NCI-H1048 (cell line): Measurements from ENCODE around the gene EPHA4.

Source experiments
- DNase-seq: peaks from one replicate; lab custom pipeline; 2025; lab: John Stamatoyannopoulos, UW

The EPHA4 gene

DNA sequence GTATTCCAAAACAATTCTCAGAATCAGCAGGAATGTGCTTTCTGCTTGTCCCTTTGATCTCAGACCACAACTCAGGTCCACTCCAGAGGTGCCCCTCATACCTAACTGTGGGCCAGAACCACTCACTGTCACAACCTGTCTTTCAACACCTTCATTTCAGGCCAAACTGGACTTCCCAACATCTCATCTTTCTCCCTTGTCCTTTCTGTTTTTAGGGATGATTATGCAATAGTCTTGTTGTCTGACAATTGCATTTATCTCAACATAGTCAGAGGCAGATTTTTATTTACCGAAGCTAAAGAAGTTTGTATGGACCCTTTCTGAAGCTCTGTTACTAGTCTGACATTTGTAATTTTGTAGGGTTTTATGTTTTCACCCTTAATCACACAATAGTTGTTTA lies 95.9 kb downstream of the EPHA4 start:
- DNase-seq: no peak

DNA sequence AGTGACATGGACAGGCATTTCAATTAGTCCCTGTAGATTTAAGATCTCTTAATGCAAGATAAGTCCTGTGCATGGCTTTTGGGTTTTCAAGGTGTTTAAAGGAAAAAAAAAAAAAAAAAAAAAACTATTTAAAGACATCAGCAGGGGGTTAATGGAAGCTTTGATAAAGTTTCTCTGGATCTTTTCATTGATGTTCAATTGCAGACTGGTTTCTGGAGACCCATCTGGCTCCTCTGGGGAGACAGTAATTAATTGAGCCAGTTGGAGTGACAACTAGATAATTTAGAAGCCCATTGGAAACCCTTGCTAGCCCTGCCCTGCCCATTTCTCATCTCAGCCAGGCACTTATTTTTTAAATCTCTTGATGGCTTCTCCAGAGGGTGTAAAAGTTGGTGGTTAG lies 98.7 kb downstream of the EPHA4 start:
- no peak for DNase-seq

DNA sequence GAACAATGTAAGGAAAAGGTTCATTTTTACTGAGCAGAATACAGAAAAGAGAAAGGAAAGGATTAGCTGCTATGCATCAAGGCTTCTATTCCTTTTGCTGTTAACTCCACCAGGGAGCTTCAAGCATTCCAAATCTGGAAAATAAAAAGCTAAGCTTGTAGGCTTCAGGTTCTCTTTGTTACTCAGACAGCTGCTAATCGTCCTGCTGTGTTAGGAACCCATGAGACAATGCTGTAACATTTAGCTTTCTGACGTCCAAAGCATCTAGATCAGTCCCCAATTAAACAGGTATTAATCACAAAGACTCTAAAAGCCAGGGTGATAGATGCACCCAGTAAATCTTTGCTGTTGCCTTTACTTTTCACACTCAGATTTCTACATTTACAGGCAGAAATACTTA lies 103.8 kb downstream of the EPHA4 start:
- DNase-seq: no peak

DNA sequence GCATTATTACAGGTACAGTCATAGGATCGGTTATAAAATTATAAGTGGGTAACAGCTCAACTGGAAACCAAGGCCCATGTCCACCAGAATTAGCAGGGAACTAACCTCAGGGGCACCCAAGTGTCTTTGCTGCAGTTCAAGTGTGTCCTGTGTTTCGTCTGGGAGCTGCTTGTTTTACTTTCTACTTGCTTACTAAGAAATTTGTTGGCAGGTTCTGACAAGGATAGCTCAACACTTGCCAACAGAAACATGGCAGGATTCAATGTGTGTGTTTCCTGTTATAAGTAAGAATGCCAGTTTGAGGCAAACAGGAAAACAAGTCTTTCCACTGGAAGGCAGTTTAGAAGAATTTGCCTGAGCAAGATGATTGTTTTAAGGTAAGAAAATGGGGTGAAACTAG lies 104.5 kb downstream of the EPHA4 start:
- no peak for DNase-seq

DNA sequence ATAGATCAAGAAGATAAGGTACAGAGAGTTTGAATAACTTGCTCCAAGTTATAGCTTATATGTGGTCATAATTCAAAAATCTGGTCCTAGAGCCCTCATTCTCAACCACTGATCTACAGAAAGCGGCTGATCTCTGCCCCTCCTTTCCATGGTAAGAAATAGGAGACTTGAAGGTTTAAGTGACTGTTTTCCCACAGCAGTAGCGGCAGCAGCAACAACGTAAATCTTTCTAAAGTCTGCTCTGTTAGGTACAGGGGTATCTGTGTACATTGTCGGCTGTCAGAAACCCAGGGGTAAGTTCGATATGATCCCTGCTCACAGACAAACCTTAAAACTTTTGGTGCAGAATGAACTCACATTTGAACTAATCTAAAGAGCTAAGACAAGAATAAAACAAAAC lies 105.4 kb downstream of the EPHA4 start:
- DNase-seq: no peak

DNA sequence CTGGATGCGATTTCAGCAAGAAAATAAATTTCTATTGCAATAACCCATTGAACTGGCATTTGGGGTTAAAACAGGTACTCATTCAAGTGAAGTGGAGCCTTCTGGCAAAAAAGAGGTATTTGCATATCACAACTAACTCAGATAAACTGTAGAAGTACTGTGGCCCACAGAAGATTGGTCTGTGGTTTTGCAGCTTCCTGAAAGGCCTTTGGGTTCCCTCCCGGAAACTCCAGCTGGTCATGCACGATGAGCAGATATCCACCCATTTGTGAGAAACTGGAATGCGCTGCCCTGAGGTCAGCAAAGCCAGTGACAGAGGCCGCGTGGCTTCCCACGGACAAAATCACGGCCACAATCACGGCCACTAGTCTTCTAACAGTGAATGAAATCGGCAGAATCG lies 106.3 kb downstream of the EPHA4 start:
- DNase-seq: no peak

DNA sequence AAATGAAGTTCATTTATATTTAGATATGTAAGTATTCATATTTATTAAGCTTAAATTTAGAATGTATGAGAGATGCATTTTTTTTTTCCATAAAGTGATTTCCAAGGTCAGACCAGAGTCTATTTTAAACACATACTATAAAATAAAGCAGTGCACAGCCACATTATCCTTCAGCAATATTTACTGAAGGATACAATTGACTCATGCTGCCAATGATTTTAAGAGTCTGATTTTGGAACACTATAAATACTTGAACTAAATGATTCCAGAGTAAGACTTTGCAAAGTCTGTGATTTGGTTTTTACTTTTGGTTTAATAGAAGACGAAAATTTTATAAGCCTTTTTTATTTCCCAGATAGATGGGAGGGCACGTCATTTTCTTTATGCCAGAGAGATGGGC lies 107.1 kb downstream of the EPHA4 start:
- no peak for DNase-seq

DNA sequence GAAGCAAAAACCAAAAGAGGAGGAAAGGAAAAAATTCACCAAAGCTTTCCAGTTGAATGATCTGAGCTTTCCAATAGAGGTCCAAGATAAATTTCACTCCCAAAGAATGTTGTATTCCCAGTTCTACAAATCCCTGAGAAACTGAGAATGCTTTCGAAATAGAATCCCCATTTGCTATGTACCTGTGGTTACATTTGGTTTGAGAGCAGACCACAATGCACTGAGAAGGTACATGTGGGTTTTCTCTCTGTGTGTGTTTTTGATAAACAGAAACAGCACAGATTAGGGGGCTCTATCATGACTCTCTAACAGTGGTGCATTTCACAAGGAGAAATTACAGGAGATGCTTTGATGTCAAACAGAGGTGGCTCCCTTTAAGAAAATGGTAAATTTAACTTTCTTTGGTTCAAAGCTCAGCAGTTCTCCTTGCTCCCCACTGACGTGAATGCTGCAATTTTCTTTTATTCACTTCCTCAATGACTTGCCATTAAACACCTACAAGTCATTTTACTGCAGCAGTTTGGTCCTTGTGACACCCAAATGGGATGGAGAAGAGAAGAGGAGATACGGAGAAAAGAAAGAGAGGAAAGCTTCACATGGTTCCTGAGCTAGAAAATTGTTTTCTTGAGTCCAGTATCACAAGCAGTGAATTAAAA lies 108.7 kb downstream of the EPHA4 start:
- no peak for DNase-seq

DNA sequence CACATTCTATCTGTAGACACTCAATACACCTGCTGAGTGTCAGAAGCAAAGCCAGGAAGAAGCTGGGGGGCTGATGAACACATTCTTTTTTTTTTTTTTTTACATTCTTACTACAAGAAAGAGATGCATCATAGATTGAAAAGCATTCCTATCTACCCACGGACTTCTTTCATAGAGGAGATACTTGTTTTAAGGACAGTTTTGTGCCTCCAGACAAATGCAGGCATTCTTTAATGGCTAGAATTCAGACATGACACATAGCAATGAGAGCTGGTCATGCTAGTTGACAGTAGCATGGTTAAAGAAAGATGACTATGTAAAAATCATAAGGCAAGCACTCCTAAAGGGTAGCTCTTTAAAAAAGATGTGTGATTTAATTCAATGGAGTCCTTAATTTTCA lies 110.2 kb downstream of the EPHA4 start:
- no peak for DNase-seq

DNA sequence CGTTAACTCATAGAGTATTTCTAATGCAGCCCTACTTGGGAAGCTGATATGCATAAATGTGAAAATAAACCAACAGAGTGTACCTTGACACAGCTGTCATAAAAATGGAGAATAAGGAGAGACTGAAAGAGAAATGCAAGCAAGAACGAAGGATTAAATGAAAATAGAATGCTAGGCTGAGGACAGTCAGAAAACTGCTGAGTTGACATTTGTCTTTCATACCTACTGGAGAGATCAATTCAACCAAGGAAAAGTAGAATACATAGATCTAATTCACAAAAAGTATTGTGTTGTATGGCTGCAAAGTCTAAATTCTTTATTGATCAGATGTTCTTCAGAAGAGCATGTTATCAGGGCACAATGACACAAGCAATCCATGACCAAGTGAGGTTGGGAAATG lies 112.0 kb downstream of the EPHA4 start:
- no peak for DNase-seq

DNA sequence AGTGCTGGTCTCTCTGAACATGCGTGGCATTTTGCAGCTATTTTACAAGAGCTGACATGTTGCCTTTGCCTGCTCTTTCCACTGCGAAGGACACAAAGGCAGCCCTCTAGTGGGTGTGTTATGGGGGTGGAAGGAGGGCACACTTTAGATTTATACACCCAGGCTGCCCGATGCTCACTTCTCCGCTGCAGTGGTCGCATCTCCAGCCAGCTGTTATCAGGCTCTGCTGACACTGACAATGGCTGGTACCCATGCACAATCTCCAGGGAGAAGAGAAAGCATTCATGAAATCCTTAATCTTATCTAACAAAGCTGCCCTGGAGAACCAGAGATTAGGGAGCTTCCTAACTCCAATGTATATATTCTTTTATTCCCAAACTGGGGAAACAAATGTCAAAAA lies 113.5 kb downstream of the EPHA4 start:
- no peak for DNase-seq

DNA sequence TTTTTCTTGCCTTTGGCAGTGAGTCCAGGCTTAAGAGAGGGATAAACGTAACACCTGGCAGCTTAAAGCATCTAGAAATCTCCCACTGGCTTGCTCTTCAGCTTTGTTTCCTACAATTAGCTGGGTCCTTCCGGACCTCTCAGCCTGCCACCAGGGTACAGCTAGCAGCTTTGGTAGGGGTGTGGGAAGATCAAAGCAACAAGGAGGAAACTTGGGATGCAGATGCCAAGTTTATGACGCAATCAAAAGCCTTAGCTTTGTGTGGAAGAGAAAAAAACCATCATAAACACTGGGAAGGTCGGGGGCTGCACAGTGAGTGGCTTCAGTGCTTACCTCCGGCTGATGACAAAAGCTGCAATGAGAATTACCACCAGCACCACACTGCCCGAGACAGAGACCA lies 116.9 kb downstream of the EPHA4 start:
- DNase-seq: no peak

DNA sequence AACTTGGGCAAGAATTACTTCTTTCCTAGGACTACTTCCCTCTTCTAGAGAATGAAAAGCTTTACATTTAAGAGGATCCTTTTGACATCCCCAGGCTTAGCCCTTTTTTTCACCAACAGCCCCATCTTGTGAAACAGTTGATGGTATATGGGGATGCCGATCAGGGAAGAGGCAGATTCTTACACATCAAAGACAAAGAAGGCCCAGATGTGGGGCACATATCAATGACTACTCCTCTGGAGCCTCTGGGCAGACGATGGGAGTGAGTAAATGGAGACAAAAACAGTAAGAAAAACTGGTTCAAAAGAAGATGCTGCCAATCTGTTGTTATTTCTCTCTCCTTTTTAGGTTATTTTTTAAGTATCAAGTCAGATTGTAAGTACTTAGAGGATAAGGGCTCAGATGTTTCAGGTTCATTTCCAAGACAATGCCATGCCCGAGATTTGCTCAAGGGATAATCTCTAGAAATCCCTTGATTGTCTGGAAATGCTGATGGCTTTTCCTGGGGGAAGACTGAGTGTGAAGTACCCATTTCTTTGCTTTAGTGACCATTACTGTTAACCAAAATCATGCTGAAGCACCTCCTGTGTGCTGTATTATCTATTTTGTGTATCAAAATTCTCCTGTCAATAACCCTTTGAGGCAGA lies 117.5 kb downstream of the EPHA4 start:
- DNase-seq: no peak

DNA sequence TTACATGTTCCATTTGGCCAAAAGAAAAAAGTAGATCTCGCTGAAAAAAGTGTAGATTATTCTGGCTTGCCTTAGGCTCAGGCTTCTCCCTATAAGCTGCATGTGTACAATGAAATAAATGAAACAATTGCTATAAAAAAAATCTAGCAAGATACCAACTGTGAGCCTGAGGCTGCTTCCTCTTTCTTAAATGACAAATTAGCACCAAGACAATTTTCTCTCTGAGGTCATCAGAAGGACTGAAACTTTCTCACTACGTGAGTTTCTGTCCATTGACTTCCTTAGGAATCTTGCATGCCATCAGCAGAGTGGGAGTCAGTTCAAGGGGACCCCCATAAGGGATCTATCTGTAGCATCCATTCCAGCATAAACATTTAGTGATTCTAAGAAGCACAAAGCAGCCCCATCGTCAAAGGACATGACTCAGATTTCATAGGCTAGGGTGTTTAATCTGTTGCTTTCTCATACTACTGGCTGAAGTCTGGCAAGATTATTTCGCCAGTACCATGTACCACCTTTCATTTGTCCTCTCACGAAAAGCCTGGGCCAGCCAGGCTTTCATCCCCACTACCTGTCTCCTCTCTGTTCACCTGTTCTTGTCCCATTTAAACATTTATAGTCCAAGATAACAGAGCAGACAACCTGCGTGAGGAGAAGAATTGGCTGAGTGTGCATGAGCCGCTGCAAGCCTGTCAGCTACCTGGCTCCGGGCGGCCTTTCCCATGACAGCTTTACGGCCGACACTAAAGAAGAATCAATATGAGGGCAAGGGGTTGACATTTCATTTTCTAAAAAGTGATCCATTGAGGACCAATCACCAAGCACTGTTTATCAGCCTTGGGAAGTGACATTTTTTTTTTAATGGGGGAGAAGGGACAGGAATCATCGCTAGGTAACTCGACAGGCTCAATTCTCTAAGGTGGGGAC lies 120.0 kb downstream of the EPHA4 start:
- DNase-seq: no peak

DNA sequence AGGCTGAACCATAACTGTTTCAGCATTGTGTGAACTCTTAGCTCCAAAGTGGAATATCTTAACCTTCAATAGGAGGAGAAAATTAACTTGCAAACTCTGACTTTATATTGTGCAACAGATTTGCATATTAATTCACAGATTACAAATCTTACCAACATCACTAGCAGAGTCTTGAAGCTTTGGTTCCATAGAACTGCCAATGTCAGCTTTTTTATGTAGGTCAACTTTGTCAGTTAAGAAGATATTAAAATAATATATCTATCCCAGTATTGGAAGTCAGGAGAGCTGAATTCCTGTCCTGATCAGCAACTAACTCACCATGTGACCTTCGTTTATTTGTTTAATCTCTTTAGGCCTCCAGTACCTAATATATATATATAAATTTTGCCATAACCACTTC lies 121.8 kb downstream of the EPHA4 start:
- no peak for DNase-seq

DNA sequence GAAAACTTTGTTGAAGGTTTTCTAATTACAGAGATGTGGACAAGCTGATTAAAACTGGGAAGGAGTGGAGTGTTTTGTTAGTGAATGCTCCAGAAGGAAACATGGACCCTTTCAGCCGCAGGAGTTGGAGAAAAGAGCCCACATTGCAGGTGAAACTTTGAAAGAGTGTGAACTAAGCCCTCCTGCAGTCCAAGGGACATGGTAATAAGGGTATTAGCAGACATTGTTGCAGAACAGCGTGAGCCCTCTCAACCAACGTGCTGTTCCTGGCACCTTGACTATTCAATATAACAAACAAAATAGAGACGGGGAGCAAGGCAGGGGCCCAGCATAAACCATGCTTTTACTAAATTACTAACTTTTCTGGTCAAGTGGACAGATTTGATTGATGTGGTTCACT lies 122.7 kb downstream of the EPHA4 start:
- no peak for DNase-seq

DNA sequence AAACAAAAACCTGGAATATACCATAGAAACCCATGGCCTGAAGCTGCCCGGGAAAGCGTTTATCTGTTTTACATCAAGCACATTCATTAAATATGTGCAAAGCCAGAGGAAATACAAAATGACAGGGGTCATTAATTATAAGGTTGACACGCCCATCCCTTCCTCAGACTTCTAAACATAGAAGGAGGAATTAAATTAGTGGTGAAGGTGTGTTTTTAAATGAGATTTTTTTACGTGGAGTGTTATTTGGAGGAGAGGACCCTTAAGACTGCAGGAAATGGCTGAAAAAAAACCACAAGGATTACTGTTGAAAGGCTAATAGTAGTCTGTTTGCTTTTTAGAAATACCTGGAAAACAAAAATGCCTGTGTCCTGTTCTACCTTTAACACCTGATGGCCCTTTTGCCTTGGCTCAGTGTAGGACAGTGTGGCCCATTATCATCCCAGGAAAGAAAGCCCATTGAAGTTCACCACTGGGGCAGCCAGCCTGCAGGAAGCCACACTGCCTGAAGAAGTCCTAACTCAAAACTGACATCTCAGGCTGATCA lies 123.2 kb downstream of the EPHA4 start:
- no peak for DNase-seq

DNA sequence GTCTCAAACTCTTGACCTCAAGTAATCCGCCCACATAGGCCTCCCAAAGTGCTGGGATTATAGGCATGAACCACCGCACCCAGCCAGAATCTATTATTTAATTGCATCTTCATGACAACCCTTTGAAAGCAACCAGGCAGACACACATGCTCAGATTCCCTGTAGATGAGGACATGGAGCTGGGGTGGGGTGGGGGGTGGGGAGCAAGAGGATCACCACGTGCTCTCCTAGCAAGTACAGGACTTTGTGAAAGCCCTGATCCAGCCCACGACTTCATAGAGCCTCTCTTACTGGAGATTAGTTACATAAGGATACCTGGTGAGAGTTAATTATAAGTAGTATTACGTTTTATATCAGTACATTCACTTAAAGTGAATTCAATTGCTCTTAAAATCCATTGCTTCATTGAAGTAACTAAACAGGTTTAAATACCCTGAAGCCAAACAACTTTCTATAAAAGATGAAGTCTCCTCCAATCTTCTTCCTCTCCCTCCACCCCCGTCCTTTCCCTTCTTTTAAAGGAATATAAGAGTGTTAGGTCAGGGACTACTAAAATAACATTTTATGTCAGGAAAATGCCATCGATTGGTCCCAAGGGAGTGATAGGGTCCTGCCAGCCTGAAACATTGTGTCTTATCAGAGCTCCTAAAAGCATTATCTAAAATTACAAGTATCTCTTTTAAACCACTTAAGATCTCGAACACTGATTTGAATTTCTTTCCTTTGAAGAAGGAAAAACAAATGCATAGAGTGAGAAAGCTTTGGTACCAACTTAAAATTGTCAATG lies 123.9 kb downstream of the EPHA4 start:
- DNase-seq: no peak

DNA sequence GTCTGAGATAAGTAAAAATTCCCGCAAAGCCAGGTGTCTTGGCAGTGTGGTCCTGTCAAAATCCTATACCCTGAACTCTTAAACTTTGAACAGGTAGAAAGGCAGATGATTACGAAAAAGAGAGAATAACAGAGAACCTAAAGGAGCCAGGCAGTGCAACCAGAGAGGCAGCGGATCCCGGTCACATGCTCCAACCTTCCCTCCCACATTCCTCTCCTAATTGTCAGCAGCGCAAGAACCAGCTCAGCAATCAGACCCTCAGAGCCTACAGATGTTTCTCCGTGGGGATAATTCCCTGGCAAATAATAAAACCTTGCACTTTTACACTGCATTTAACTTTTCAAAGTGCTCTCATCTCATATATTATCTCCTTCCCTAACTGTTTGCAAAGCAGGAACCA lies 124.8 kb downstream of the EPHA4 start:
- no peak for DNase-seq

DNA sequence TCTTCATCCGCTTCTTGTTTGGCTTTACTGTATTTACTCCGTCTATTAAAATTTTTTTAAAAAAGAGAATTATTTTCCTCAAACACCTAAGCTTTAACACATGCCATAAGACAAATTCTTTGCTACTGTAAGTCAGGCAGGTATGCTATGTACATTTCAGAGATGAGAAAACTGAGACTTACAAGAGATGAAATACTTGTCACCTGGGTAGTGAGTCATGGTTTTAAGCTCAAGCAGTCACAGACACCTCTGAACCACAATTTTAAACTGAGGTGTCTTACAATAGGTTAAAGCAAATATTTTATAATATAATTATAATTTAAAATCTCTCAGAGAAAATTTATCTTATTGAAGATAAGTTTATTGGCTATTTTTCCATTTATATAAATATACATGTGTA lies 126.0 kb downstream of the EPHA4 start:
- no peak for DNase-seq

DNA sequence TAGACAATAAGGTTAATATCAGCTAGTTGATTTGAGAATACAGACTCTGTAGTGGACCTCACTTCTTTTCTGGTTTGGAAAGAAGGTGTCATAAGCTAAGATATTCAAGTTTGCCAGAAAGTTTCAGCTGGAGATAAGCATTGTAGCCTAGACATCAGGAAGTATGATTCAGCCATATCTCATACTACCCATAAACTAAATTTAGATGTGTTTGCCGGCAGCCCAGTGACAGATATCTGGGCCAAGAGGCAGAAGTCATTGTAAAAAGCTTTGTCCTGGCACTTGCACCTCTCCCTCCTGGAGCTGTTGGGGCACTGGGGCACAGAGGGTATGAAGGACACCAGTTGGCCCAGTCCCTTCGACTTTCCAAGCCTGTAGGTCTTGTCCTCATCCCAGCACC lies 128.0 kb downstream of the EPHA4 start:
- no peak for DNase-seq

DNA sequence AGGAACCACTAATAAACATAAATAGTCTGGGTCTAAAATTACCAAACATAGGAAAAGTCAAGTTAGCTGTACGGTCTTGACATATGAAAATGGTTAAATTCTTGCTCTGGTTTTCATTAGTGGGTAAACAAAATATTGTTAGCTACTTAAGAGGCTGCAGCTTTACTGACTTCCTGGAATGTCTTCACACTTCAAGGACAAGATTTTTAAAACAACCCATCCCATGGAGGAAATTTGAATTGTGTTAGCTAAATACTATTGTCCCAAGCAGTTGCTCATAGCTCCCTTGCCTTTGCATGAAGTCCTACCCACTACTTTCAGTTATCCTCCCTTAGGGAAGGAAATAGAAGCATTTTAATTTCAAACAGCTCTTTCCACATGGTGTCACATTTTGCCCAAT lies 128.5 kb downstream of the EPHA4 start:
- DNase-seq: no peak
